ENCODE measurements around the gene MEIOB.

The MEIOB gene

GRCh38 chr16:1826691-1827573 is 45.0 kb downstream of the MEIOB start, which contains the start of the genes FAHD1 and HAGH:
TSS of gene FAHD1 (plus strand) at chr16:1827206. CDS start at chr16:1827239, 33 bp downstream.
TSS of gene HAGH (minus strand) at chr16:1826825. CDS start at chr16:1826787, 38 bp downstream.
- peak; percentile 71 for DNase-seq

- no peak for DNase-seq
Observed at GRCh38 chr16:1825864-1826690, 45.9 kb downstream of the MEIOB start.

- no peak for DNase-seq
Observed at GRCh38 chr16:1825381-1825863, 46.5 kb downstream of the MEIOB start.

GRCh38 chr16:1823821-1824220 is 48.1 kb downstream of the MEIOB start:
- peak; percentile 15 for DNase-seq

GRCh38 chr16:1822801-1823200 is 49.2 kb downstream of the MEIOB start:
- no peak for DNase-seq

- no peak for DNase-seq
Observed at GRCh38 chr16:1821861-1822611, 49.9 kb downstream of the MEIOB start.

GRCh38 chr16:1820946-1821290 is 51.0 kb downstream of the MEIOB start:
- no peak for DNase-seq

GRCh38 chr16:1820096-1820945 is 51.6 kb downstream of the MEIOB start:
- DNase-seq, result no peak

DNA sequence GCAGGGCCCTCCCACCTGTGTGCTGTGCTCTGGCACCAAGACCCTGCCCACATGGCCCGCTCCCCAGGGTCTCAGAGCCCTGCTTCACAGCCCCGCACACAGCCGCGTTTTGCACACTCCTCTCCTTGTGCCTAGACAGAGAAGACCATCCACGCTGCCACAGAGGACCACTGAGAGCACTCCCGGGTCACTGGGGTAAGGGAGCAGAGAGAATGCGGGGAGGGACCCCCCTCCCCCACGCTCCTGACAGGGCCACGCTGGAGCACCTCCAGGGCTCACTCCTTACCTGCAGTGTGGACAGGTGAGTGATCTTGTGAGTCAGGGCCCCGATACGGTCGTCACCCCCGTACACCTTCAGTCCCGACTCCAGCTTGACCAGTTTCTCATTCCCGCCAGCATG is 52.4 kb downstream of the MEIOB start:
- DNase-seq, result no peak

DNA sequence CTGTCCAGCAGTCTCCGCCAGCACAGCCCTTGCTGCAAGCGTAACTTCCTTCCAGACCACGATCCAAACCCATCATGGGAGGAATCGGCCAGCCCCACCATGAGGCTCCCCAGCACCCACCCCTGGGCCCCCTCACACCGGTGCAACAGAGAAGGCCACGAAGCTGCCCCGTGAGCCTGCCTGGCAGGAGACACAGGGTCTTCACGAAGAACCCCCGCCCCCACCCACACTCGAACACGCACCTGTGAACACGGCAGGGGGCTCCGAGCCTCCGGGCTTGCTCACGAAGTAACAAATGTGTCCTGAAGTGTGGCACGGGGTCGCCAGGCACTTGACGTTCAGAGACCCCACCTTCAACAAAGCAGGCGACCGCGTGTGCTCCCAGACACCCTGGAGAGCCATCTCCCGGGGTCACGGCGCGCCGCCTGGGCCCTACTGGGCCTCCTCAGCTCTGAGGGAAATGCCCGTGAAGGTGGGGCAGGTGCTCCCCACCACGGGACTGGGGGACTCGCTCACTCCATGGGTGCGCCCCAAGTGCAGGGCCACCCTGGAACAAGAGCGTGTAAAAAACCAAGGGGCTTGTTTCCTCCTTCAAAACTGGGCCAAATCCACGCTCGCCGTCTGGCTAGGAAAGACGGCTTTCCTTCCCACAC is 53.0 kb downstream of the MEIOB start:
- DNase-seq, result no peak

DNA sequence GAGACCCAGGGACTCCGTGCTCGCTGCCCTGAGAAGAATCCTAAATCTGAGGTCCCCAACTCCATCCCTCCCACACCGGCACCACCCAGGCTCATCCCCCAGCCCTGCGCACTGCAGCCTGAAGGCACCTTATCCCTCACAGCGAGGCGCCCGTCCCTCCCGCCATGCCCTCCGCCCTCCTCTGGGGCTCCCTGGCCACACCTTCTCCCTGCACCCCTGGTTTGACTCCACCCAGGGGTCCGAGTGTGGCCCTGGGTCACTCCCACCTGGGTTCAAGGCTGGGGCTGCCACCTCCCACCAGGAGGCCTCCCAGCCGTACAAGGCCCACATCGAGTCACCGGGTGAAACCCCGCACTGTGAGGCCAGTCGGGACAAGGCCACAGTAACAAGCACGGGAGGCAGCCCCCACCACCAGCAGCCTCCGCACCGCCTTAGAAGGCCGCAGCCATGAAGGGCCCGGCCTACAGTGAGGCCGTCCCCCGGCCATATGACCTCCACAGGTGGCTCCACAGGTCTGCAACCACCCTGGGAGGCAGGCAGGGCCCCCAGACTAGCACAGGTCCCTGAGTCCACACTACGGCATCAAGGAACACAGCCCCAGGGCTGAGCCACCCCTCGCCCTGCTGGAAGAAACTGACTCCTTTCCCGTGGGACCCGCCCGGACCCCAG is 53.6 kb downstream of the MEIOB start:
- no peak for DNase-seq

DNA sequence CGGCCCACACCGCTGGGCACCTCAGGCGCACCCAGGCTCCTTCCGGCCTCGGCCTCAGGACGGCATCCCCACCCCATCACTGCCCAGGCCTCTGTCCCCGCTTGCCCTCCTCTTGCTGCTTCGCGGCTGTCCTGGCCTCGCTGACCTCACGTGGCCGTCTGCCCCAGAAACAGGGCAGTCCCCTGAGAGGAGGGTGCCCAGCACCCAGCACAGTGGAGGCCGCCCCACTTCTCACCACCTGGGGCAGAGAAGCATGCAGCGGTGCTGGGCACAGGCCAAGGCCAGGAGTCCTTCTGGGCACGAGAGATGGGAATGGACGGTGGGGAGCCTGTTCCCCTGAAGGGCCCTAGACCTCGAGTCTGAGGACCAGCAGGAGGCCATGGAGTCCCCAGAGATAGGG is 54.2 kb downstream of the MEIOB start:
- DNase-seq, result no peak

- no peak for DNase-seq
Observed at GRCh38 chr16:1817276-1817589, 54.7 kb downstream of the MEIOB start.

DNA sequence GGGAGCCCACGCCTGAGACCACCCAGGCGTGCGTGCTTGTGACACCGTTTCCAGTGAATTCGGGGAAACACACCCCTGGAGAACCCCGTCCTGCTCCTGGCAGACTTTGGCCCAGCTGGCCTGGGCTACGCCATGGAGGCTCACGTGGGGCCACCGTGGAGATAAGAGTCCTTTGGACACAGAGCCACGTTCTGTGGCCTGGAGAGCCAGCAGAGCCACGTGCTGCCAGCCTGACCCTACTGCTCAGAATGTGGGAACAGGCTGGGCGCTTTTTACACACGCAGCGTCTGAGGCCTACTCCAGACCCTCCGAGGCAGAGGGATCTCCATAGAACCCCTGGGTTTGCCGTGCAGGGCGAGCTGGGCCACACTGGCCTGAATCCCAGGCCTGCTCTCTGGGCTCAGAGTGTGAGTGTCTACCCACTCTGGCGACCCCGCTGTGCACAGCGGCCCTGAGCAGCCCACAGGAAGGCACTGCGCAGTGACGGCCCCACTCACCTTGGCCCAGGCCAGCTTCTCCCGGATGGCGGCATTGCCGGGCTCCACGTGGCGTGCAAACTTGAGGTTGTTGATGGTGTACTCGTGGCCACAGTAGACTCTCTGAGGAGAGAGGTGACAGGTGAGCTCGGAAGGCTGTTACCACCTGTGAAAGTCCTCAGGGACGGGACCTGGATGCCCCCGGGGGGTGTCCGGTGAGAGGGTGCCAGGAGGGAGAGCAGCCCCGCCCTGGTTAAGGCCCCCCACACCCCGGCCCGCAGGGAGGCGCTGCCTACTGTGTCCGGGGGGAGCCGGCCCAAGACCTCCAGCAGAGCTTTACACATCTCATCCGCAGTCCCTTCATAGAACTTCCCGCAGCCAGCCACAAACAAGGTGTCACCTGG is 55.3 kb downstream of the MEIOB start:
- no peak for DNase-seq

GRCh38 chr16:1815461-1815860 is 56.5 kb downstream of the MEIOB start:
- DNase-seq, result no peak

- peak; percentile 11 for DNase-seq
Observed at GRCh38 chr16:1812732-1813163, 59.2 kb downstream of the MEIOB start.

DNA sequence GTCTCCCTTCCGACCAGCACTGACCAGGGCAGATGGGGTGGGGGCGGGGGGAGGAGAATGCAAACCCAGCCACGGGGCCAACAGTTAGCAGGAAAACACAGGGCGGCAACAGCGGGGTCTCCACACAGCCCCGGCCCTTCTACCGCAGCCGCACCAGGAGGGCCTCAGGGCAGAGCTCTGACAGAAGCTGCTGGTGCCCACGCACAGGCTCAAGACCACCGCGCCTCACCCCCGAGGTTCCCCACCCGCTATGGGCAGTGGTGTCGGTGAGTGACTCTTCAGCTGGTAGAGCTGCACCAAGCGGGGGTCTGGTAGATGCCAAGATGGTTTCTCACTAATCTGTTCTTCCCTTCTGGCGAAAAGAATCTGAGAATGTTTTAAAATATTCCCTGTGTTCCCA is 61.4 kb downstream of the MEIOB start:
- no peak for DNase-seq

DNA sequence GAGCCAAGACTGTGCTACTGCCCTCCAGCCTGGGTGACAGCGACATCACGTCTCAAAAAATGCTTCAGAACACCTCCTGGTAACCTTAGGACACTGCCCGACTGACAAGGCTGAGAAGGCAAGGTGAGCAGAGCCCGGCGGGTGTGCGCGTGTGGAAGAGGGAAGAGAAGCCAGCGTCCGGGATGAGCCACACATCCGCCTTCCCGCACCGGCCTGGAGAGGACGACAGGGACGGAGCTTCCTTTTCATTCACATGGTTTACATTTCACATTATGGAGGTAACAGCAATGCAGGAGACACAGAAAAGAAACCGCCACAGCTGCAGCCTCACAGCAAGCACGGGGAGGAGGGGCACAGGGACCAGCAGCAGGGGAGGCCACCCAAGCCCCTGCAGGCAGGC is 61.9 kb downstream of the MEIOB start:
- no peak for DNase-seq

- no peak for DNase-seq
Observed at GRCh38 chr16:1809281-1809801, 62.6 kb downstream of the MEIOB start.

- DNase-seq, result no peak
Observed at GRCh38 chr16:1808691-1809090, 63.3 kb downstream of the MEIOB start.
